ENCODE measurements around the gene NGDN.
A peak's percentile ranks its signal among the peaks of the same experiment; 100 is the strongest.

The NGDN gene

DNA sequence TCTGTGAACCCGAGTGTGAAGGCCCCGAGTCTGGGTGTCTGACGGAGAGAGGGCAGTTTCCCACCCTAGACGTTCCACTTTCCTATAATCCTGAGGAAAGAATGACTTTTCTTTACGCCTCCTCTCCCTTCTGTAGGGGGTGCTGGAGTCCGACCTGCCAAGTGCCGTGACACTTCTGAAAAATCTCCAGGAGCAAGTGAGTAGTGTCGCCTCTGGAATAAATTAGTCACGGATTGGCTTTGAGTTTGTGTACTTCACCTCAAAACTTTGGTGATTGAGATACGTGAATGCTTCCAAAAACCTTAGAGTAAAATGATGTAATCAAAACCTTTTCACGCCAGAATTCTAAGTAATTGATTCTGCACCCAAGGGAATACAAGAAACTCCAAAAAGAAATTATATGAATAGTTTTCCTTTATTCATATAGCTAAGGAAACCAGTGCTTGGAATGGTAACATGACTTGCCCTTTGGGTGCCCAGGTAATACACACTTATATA is 452 bp downstream of the NGDN start:
- no peak for DNase-seq (ENCODE audit: low spot score)

GRCh38 chr14:23470947-23471346 is 1.4 kb downstream of the NGDN start:
- DNase-seq (ENCODE audit: low spot score) = no peak

DNA sequence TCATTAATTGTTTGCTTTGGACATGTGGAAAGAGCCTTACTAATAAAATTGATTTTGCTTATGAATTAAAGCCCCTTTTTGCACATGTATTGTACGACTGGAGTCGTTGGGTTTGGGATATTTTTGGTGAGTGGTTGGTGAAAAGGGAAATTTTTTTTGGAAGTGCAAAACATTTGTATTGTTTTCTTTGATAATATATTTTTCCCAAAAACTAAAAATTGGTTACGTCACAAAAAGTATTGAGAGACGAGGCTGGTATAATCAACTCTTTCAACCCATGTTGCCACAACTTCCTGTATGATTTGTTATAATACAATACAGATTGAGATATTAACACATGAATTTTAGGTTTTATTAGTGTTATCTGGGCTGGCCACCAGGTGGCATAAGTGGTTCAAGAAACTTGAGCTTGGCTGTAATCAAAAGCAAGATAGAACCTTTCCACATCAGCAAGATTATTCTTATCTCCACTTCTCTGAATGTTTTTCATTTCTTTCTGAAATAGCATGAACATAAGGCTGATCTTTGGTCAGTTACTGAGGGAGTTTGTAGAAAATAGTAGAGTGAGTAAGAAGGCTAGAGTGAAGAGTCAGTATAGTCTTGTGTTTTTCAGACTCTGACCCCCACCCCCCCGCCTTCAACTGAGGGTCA is 8.7 kb downstream of the NGDN start:
- DNase-seq (ENCODE audit: low spot score) = peak; percentile 42

GRCh38 chr14:23481362-23481970 is 12.0 kb downstream of the NGDN start:
- no peak for DNase-seq (ENCODE audit: low spot score)

GRCh38 chr14:23481979-23482822 is 12.7 kb downstream of the NGDN start:
- no peak for DNase-seq (ENCODE audit: low spot score)

GRCh38 chr14:23482823-23483148 is 13.3 kb downstream of the NGDN start:
- no peak for DNase-seq (ENCODE audit: low spot score)

DNA sequence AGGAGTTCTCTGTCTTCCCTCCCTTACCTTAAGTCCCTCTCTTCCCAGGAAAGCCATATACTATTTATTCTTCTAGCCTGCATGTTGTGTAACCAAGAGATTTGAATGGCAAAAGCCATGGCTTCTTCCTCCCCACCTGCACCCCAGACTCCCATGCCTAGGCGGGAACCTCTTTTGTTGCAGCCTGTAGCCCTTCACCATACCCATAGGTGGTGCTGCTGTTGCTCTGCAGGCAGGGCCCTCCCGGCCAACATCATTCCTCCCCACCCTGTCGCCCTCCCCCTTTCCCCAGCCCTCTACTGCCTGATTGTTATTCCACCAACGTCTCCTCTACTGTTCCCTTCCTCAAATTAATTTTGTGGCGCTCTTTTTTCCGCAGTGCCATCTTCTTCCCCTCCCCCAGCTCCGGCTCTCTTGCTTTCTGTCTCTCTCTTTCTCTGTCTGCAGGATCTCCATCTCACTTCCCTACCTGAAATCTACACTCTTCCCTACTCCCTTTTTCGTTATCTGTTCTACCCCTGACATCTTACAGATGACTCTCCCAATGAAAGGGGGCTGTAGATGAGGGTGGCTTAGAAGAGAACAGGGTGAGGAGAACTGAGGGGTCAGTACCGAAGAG is 13.8 kb downstream of the NGDN start:
- no peak for DNase-seq (ENCODE audit: low spot score)

- DNase-seq (ENCODE audit: low spot score) = no peak
Observed at GRCh38 chr14:23485326-23485725, 15.8 kb downstream of the NGDN start.

GRCh38 chr14:23486036-23486435 is 16.5 kb downstream of the NGDN start:
- DNase-seq (ENCODE audit: low spot score) = no peak

GRCh38 chr14:23487216-23487615 is 17.7 kb downstream of the NGDN start:
- no peak for DNase-seq (ENCODE audit: low spot score)

DNA sequence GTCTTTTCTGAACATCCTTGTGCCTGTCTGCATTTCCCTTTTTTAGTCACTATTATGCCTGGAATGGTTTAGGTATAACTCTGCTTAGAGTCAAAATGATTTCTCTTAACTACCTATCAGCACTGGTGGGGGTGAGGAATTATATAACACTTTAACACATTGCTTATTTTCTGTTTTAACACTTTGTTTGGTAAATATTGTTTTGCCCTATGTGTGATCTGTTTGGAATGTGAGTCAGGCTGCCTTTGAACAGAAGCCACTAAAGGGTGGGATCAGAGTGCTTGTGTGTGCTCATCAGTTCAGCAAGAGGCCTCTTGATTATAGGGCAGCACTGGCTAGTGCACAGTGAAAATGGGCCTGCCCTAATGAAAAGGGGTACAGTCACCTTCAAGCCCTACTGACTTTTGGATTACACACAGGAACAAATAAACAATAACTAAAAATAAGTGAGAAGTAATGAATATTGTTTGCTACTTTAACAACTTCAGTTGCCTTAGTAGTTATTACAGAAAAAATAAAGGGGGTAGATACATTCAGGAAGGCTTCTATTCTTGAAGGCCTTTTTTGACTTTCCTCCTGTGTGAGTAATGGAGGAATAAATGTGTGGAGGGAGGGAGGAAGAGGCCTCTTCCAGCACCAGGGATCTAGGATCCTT is 23.2 kb downstream of the NGDN start:
- no peak for DNase-seq (ENCODE audit: low spot score)

- no peak for DNase-seq (ENCODE audit: low spot score)
Observed at GRCh38 chr14:23494223-23494622, 24.7 kb downstream of the NGDN start.

- DNase-seq (ENCODE audit: low spot score) = no peak
Observed at GRCh38 chr14:23512156-23512555, 42.7 kb downstream of the NGDN start.

DNA sequence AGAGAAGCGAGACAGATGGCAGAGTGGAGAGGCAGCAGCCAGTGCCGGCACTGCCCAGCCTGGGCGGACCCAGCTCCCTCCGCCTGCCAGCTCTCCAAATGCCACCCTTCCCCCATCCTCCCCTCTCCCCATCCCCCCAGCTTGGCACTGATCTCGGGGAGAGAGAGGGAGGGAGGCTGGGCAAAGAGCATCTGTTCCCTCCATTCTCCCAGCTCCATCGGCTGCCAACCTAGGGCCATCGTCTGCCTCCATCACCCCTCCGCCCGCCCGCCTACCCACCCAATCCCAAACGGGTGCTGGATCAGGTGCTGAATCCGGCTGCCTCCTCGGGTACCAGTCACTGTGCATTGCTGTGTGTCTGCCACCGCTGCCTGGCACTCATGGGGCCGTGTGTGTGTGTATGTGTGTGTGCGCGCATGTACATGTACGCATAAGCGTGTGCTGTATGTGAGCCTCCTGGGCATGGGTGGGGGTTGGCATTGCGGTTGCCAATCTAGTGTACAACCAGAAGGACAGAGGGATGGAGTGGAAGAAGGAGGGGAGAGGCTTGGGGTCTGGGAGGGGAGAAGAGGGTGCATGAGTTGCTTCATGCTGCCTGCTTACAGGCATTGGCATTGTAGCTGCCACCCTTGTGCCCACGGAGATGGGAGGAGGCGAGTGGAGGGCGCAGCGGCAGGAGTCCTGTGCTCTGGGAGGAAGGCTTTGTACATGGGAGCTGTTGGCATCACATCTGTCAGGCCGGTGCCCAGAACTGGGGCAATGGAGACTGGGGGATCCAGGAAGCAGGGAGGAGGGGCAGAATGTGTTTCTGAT is 43.7 kb downstream of the NGDN start:
- DNase-seq (ENCODE audit: low spot score) = no peak

DNA sequence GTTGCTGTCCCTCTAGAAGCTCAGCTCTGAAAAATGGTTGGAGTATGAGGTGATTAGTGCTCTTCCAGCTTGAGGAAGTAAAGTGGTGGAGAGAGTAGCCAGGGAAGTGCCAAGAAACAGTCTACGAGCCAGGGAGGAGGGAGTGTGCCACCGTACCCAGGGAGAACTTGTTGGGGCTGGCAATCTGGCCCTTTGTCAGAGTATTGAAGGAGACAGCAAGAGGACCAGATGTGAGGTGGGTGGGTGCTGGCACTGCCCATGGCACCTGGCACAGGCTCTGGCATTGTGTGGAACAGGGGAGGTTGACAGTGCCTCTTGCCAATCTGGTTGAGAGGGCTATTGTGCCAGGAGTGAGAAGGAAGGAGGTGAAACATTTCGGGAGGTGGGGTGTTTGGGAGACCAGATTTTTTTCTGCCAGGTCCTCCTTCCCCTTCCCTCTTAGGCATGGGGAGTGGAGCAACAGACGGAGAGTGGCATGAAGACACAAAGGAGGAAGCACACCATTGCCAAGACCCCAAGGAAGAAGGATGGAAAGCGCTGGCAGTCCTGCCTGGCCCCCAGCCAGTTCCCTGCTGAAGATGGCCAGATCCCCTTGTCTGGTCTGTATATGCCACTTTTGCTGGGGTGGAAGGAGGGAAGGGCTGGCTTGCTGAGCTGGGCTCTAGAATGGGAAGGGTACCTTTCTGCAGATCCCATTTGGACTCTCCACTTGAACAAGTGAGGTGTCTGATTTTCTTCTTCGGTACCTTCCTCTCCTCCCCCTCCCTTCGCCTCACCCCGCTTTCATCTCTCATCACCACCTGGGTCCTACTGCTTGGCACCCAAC is 44.5 kb downstream of the NGDN start:
- DNase-seq (ENCODE audit: low spot score) = no peak

- DNase-seq (ENCODE audit: low spot score) = peak; percentile 1
Observed at GRCh38 chr14:23514644-23514957, 45.1 kb downstream of the NGDN start.

GRCh38 chr14:23517650-23518326 is 48.3 kb downstream of the NGDN start:
- no peak for DNase-seq (ENCODE audit: low spot score)

GRCh38 chr14:23518709-23519108 is 49.2 kb downstream of the NGDN start:
- no peak for DNase-seq (ENCODE audit: low spot score)

GRCh38 chr14:23520899-23521533 is 51.5 kb downstream of the NGDN start:
- DNase-seq (ENCODE audit: low spot score) = no peak
